ENCODE measurements around the gene CST7.

Gene CST7

GRCh38 chr20:24972341-24972740 is 23.3 kb downstream of the CST7 start:
- Histone ChIP-seq H3F3A (ENCODE audit: insufficient read depth, low read length) (no peaks in the 10 kb centered on the region), H3K4me1 (ENCODE audit: low read length) (no peaks in the 10 kb centered on the region), H3K36me3 (replicated peaks; ENCODE audit: insufficient read depth, low read length) (peaks cover 14% of the 10 kb centered on the region), H3K27me3 (replicated peaks; ENCODE audit: insufficient read depth, low read length) (no peaks in the 10 kb centered on the region), H4K20me1 (ENCODE audit: insufficient read depth, low read length) (no peaks in the 10 kb centered on the region), H3K4me3 (ENCODE audit: low read length) (no peak overlapping the region), H2AFZ (ENCODE audit: low read length) (no peak overlapping the region), H3K9ac (ENCODE audit: low read length) (no peak overlapping the region), H3K27ac (ENCODE audit: low read length) (no peak overlapping the region), H3K79me2 (ENCODE audit: low read length) (peaks cover 21% of the 10 kb centered on the region), H3K9me2 (replicated peaks; ENCODE audit: insufficient read depth, low read length) (no peaks in the 10 kb centered on the region), H3K9me3 (replicated peaks; ENCODE audit: insufficient read depth, low read length) (no peaks in the 10 kb centered on the region), H3K4me2 (ENCODE audit: low read depth, low read length) (no peak overlapping the region)
- no peak for DNase-seq
- no peak for TF ChIP-seq EZH2phosphoT487 (IDR thresholded peaks at IDR 0.05; ENCODE audit: low read length)
- no peak for TF ChIP-seq EZH2 (optimal IDR thresholded peaks at IDR 0.05; ENCODE audit: low read depth, low read length)
- TF ChIP-seq CTCF (IDR thresholded peaks at IDR 0.05; ENCODE audit: low read length), result no peak

GRCh38 chr20:24977336-24977735 is 28.3 kb downstream of the CST7 start:
- Histone ChIP-seq H3K27ac (ENCODE audit: low read length) (no peak overlapping the region), H3K79me2 (ENCODE audit: low read length) (peaks cover 54% of the 10 kb centered on the region), H3K36me3 (replicated peaks; ENCODE audit: insufficient read depth, low read length) (peaks cover 20% of the 10 kb centered on the region), H3K27me3 (replicated peaks; ENCODE audit: insufficient read depth, low read length) (no peaks in the 10 kb centered on the region), H3K9me2 (replicated peaks; ENCODE audit: insufficient read depth, low read length) (no peaks in the 10 kb centered on the region), H4K20me1 (ENCODE audit: insufficient read depth, low read length) (no peaks in the 10 kb centered on the region), H3K4me2 (ENCODE audit: low read depth, low read length) (no peak overlapping the region), H3F3A (ENCODE audit: insufficient read depth, low read length) (no peaks in the 10 kb centered on the region), H3K4me3 (ENCODE audit: low read length) (no peak overlapping the region), H3K4me1 (ENCODE audit: low read length) (no peaks in the 10 kb centered on the region), H2AFZ (ENCODE audit: low read length) (no peak overlapping the region), H3K9me3 (replicated peaks; ENCODE audit: insufficient read depth, low read length) (no peaks in the 10 kb centered on the region), H3K9ac (ENCODE audit: low read length) (no peak overlapping the region)
- DNase-seq, result no peak
- TF ChIP-seq EZH2 (optimal IDR thresholded peaks at IDR 0.05; ENCODE audit: low read depth, low read length) (no peak), CTCF (IDR thresholded peaks at IDR 0.05; ENCODE audit: low read length) (no peak), EZH2phosphoT487 (IDR thresholded peaks at IDR 0.05; ENCODE audit: low read length) (no peak)

GRCh38 chr20:24977797-24978196 is 28.7 kb downstream of the CST7 start:
- Histone ChIP-seq H3K4me3 (ENCODE audit: low read length) (no peak overlapping the region), H3K79me2 (ENCODE audit: low read length) (peaks cover 59% of the 10 kb centered on the region), H3K9me2 (replicated peaks; ENCODE audit: insufficient read depth, low read length) (no peaks in the 10 kb centered on the region), H3K9me3 (replicated peaks; ENCODE audit: insufficient read depth, low read length) (no peaks in the 10 kb centered on the region), H4K20me1 (ENCODE audit: insufficient read depth, low read length) (no peaks in the 10 kb centered on the region), H3K27me3 (replicated peaks; ENCODE audit: insufficient read depth, low read length) (no peaks in the 10 kb centered on the region), H3K36me3 (replicated peaks; ENCODE audit: insufficient read depth, low read length) (peaks cover 17% of the 10 kb centered on the region), H3F3A (ENCODE audit: insufficient read depth, low read length) (no peaks in the 10 kb centered on the region), H2AFZ (ENCODE audit: low read length) (no peak overlapping the region), H3K4me2 (ENCODE audit: low read depth, low read length) (no peak overlapping the region), H3K27ac (ENCODE audit: low read length) (no peak overlapping the region), H3K9ac (ENCODE audit: low read length) (no peak overlapping the region), H3K4me1 (ENCODE audit: low read length) (no peaks in the 10 kb centered on the region)
- DNase-seq, result no peak
- no peak for TF ChIP-seq EZH2phosphoT487 (IDR thresholded peaks at IDR 0.05; ENCODE audit: low read length)
- no peak for TF ChIP-seq EZH2 (optimal IDR thresholded peaks at IDR 0.05; ENCODE audit: low read depth, low read length)
- no peak for TF ChIP-seq CTCF (IDR thresholded peaks at IDR 0.05; ENCODE audit: low read length)
